Measurements from ENCODE around the gene RAB6A.
"Not testable (repeated sequence)": the region's sequence is repeated elsewhere in the genome, so short reads cannot be mapped to it uniquely, and the experiment has no call there.

RAB6A gene

GRCh38 chr11:73760679-73761402 lies at the start of gene RAB6A:
Gene RAB6A (minus strand): TSS chr11:73761074. CDS start chr11:73760635, 439 bp downstream.
- peak; percentile 100 for DNase-seq (ENCODE audit: low read depth)

- DNase-seq (ENCODE audit: low read depth): no peak
Observed at GRCh38 chr11:73810637-73811036, 49.8 kb upstream of the RAB6A start.

GRCh38 chr11:73808052-73808451 lies 47.2 kb upstream of the RAB6A start:
- no peak for DNase-seq (ENCODE audit: low read depth)

GRCh38 chr11:73804712-73805111 lies 43.8 kb upstream of the RAB6A start:
- no peak for DNase-seq (ENCODE audit: low read depth)

- no peak for DNase-seq (ENCODE audit: low read depth)
Observed at GRCh38 chr11:73801136-73801535, 40.3 kb upstream of the RAB6A start.

- no peak for DNase-seq (ENCODE audit: low read depth)
Observed at GRCh38 chr11:73800276-73800806, 39.5 kb upstream of the RAB6A start.

GRCh38 chr11:73797457-73797856 lies 36.6 kb upstream of the RAB6A start:
- no peak for DNase-seq (ENCODE audit: low read depth)

GRCh38 chr11:73795925-73796632 lies 35.2 kb upstream of the RAB6A start:
- no peak for DNase-seq (ENCODE audit: low read depth)

- DNase-seq (ENCODE audit: low read depth): no peak
Observed at GRCh38 chr11:73792584-73792983, 31.7 kb upstream of the RAB6A start.

GRCh38 chr11:73789279-73789670 lies 28.4 kb upstream of the RAB6A start:
- DNase-seq (ENCODE audit: low read depth): no peak

- peak; percentile 84 for DNase-seq (ENCODE audit: low read depth)
Observed at GRCh38 chr11:73787643-73788558, 27.0 kb upstream of the RAB6A start, which contains the start of gene MRPL48. Gene MRPL48 (plus strand): TSS chr11:73787874. CDS start chr11:73787972, 98 bp downstream.

- no peak for DNase-seq (ENCODE audit: low read depth)
Observed at GRCh38 chr11:73787051-73787642, 26.3 kb upstream of the RAB6A start.

- DNase-seq (ENCODE audit: low read depth): not testable (repeated sequence)
Observed at GRCh38 chr11:73785467-73785866, 24.6 kb upstream of the RAB6A start.

- DNase-seq (ENCODE audit: low read depth): no peak
Observed at GRCh38 chr11:73784734-73785133, 23.9 kb upstream of the RAB6A start.

GRCh38 chr11:73784080-73784634 lies 23.3 kb upstream of the RAB6A start:
- no peak for DNase-seq (ENCODE audit: low read depth)

- no peak for DNase-seq (ENCODE audit: low read depth)
Observed at GRCh38 chr11:73783483-73784020, 22.7 kb upstream of the RAB6A start.

GRCh38 chr11:73781303-73781702 lies 20.4 kb upstream of the RAB6A start:
- no peak for DNase-seq (ENCODE audit: low read depth)

- peak; percentile 98 for DNase-seq (ENCODE audit: low read depth)
Observed at GRCh38 chr11:73779084-73779902, 18.4 kb upstream of the RAB6A start.

GRCh38 chr11:73770811-73771210 lies 9.9 kb upstream of the RAB6A start:
- not testable (repeated sequence) for DNase-seq (ENCODE audit: low read depth)

- DNase-seq (ENCODE audit: low read depth): no peak
Observed at GRCh38 chr11:73766763-73767162, 5.9 kb upstream of the RAB6A start.
